ENCODE data around the gene PTPRK.

The PTPRK gene

GRCh38 chr6:128345278-128345677 lies 175.1 kb downstream of the PTPRK start:
- DNase-seq (ENCODE audit: low spot score), result no peak

GRCh38 chr6:128343706-128344105 lies 176.7 kb downstream of the PTPRK start:
- DNase-seq (ENCODE audit: low spot score), result no peak

GRCh38 chr6:128339635-128340450 lies 180.6 kb downstream of the PTPRK start:
- DNase-seq (ENCODE audit: low spot score), result peak; percentile 23

- DNase-seq (ENCODE audit: low spot score), result no peak
These were observed 182.8 kb downstream of the PTPRK start for GRCh38 chr6:128337619-128338018.

- DNase-seq (ENCODE audit: low spot score), result no peak
These were observed 183.8 kb downstream of the PTPRK start for GRCh38 chr6:128336436-128337095.

GRCh38 chr6:128335963-128336362 lies 184.4 kb downstream of the PTPRK start:
- no peak for DNase-seq (ENCODE audit: low spot score)

- DNase-seq (ENCODE audit: low spot score), result no peak
These were observed 186.7 kb downstream of the PTPRK start for GRCh38 chr6:128333581-128334223.

GRCh38 chr6:128327890-128328289 lies 192.5 kb downstream of the PTPRK start:
- no peak for DNase-seq (ENCODE audit: low spot score)

- DNase-seq (ENCODE audit: low spot score), result no peak
These were observed 197.4 kb downstream of the PTPRK start for GRCh38 chr6:128323011-128323410.

- DNase-seq (ENCODE audit: low spot score), result no peak
These were observed 200.5 kb downstream of the PTPRK start for GRCh38 chr6:128319946-128320345.

- DNase-seq (ENCODE audit: low spot score), result no peak
These were observed 201.2 kb downstream of the PTPRK start for GRCh38 chr6:128319157-128319556.

- DNase-seq (ENCODE audit: low spot score), result no peak
These were observed 204.0 kb downstream of the PTPRK start for GRCh38 chr6:128316258-128316929.

- DNase-seq (ENCODE audit: low spot score), result no peak
These were observed 206.2 kb downstream of the PTPRK start for GRCh38 chr6:128314190-128314589.

GRCh38 chr6:128311944-128312570 lies 208.3 kb downstream of the PTPRK start:
- no peak for DNase-seq (ENCODE audit: low spot score)

- DNase-seq (ENCODE audit: low spot score), result no peak
These were observed 209.9 kb downstream of the PTPRK start for GRCh38 chr6:128310451-128310850.

GRCh38 chr6:128307671-128308070 lies 212.7 kb downstream of the PTPRK start:
- no peak for DNase-seq (ENCODE audit: low spot score)

- no peak for DNase-seq (ENCODE audit: low spot score)
These were observed 214.4 kb downstream of the PTPRK start for GRCh38 chr6:128305976-128306375.

- no peak for DNase-seq (ENCODE audit: low spot score)
These were observed 215.2 kb downstream of the PTPRK start for GRCh38 chr6:128305228-128305627.

GRCh38 chr6:128303870-128304269 lies 216.5 kb downstream of the PTPRK start:
- DNase-seq (ENCODE audit: low spot score), result no peak

GRCh38 chr6:128302942-128303341 lies 217.5 kb downstream of the PTPRK start:
- DNase-seq (ENCODE audit: low spot score), result no peak

GRCh38 chr6:128295670-128296069 lies 224.7 kb downstream of the PTPRK start:
- DNase-seq (ENCODE audit: low spot score), result no peak

- DNase-seq (ENCODE audit: low spot score), result no peak
These were observed 230.2 kb downstream of the PTPRK start for GRCh38 chr6:128290221-128290620.

Data from HuH-7.5 (cell line).